Spleen (tissue), 11 donors: ENCODE data around the gene FES. TPM values are rescaled to one million over a fixed set of nuclear protein-coding genes. Genes with fewer than 3 reads are reported as not detected.
A peak's percentile ranks its signal among the peaks of the same experiment; 100 is the strongest.

Experiments
- DNase-seq: peaks from one replicate; pipeline ENCODE4 v3.0.0-alpha.2; 2020
- H3K27ac ChIP-seq, 8 donors: fragments of 200-600 bp; sonication (generic) in 7 of 8; 1 replicate in 4 of 8; 2 replicates in 4 of 8; pipeline versions ENCODE4 v1.5.0 to v1.8.0; 2016 to 2021; ENCODE audit warnings: inconsistent platforms in 4 of 8, mild to moderate bottlenecking in 4 of 8, moderate library complexity in 1 of 8
- H3K27me3 ChIP-seq, 7 donors: fragments of 200-600 bp; sonication (generic) in 6 of 7; replicated peaks in 1 of 7; 1 replicate in 4 of 7; 2 replicates in 3 of 7; pipeline versions ENCODE4 v1.5.0 to v1.8.0; 2016 to 2021; ENCODE audit warnings: inconsistent platforms in 3 of 7, mild to moderate bottlenecking in 1 of 7
- H3K36me3 ChIP-seq, 6 donors: fragments of 200-600 bp; sonication (generic) in 5 of 6; 1 replicate in 4 of 6; 2 replicates in 2 of 6; pipeline versions ENCODE4 v1.5.0 to v1.8.0; 2016 to 2021; ENCODE audit warnings: inconsistent platforms in 2 of 6
- H3K4me1 ChIP-seq, 6 donors: fragments of 200-600 bp; sonication (generic) in 5 of 6; 1 replicate in 3 of 6; 2 replicates in 3 of 6; pipeline versions ENCODE4 v1.5.0 to v1.8.0; 2016 to 2021; ENCODE audit warnings: inconsistent platforms in 3 of 6
- H3K4me3 ChIP-seq, 8 donors: fragments of 200-600 bp; sonication (generic) in 7 of 8; 1 replicate in 4 of 8; 2 replicates in 4 of 8; pipeline versions ENCODE4 v1.5.0 to v1.8.0; 2016 to 2021; ENCODE audit warnings: inconsistent platforms in 4 of 8, mild to moderate bottlenecking in 4 of 8, moderate library complexity in 2 of 8
- H3K9me3 ChIP-seq, 8 donors: fragments of 200-600 bp; sonication (generic) in 7 of 8; 1 replicate in 4 of 8; 2 replicates in 4 of 8; pipeline versions ENCODE4 v1.5.0 to v1.8.0; 2016 to 2021; ENCODE audit warnings: inconsistent platforms in 4 of 8
- CTCF ChIP-seq, 11 experiments: fragments of 200-600 bp in 7 of 11; fragments of 450-650 bp in 4 of 11; sonication (generic) in 4 of 11; IDR thresholded peaks in 8 of 11; conservative IDR thresholded peaks in 3 of 11; 1 replicate in 7 of 11; 2 replicates in 4 of 11; pipeline versions ENCODE4 v1.4.0 to v1.8.0; 2016 to 2021; ENCODE audit warnings: antibody characterized with exemption in 11 of 11, inconsistent platforms in 4 of 11, mild to moderate bottlenecking in 1 of 11
- POLR2A ChIP-seq, 3 donors: fragments of 450-650 bp; IDR thresholded peaks; one replicate each; pipeline ENCODE4 v1.5.1; 2017; ENCODE audit warnings: antibody characterized with exemption in 3 of 3, mild to moderate bottlenecking in 1 of 3
- POLR2AphosphoS5 ChIP-seq, 3 donors: sonication (generic); formaldehyde crosslinking; IDR thresholded peaks; one replicate each; pipeline ENCODE4 v1.5.1; 2017; ENCODE audit warnings: antibody characterized with exemption in 3 of 3
- WGBS, 5 donors: extraction: QIAGEN DNeasy Blood & Tissue Kit in 3 of 5; methylation state at CpG; one replicate each; pipeline versions ENCODE4 v1.1.5 to v1.1.7; 2013 to 2018; 5-methylcytosine and 5-hydroxymethylcytosine counted together
- intact Hi-C: fragments of 100-400 bp; cut with DNase I; formaldehyde crosslinking; loops from one replicate; pipeline ENCODE4 v1.15.0; 2023; ENCODE audit warnings: low total_unique reads
- polyA plus RNA-seq, 3 donors: library from polyadenylated mRNA; stranded (reverse); fragments of 200-250 nt; gene quantifications; one replicate each; pipeline ENCODE4 v1.2.1, GENCODE V29; 2013
- total RNA-seq, 7 donors: library from RNA; depleted of rRNA in 3 of 7; stranded (reverse); fragments of >200 nt in 3 of 7; fragmentation: NEBNext Ultra II Directional in 4 of 7; extraction: Animal tissue kit (Norgen Biotek cat#: 25700) in 4 of 7; gene quantifications; one replicate each; pipeline versions ENCODE4 v1.1.0 to v1.2.1, GENCODE V29; 2016 to 2021
- donor health status: healthy with polysubstance abuse.
- donor health status: DM: no; HTN: no; CAD: no; lungs with moderate emphysema.
- donor health status: DM: no; HTN: no; CAD: no.
- donor health status: Bipolar disorder and iron deficiency.
- donor health status: healthy.
- donor health status: DM: no; HTN: no; CAD: no.
- donor health status: DM: yes; HTN: yes; CAD: no.

The FES gene
- total and polyA plus RNA-seq, 10 donors: 39.5 to 369 (median 240) TPM

- 58 to 78% (median 66%) methylated on average over 11 of the region's 11 CpGs for WGBS, 5 donors
- no peak overlapping the region for H3K4me3 ChIP-seq
- intact Hi-C loops: loop anchor here (10.0 kb wide), 1 partner anchor 48 kb away; the partner anchor contains the start of gene FES
- H3K27ac ChIP-seq: peak overlapping the region in 7 of 8 donors; percentile 2 to 87 (median 63)
- peak; percentile 86 for DNase-seq
- no peaks in the 10 kb centered on the region for H3K36me3 ChIP-seq
- no peaks in the 10 kb centered on the region for H3K9me3 ChIP-seq
- no peaks in the 10 kb centered on the region for H3K27me3 ChIP-seq
- peaks cover 11 to 69% (median 43%) of the 10 kb centered on the region in 6 donors for H3K4me1 ChIP-seq
- TF ChIP-seq POLR2AphosphoS5 (IDR thresholded peaks at IDR 0.05) (peak; percentile 79 to 81 (median 81)), POLR2A (IDR thresholded peaks at IDR 0.05) (no peak), CTCF (IDR thresholded peaks at IDR 0.05 in 8 of 11, conservative IDR thresholded peaks at IDR 0.05 in 3 of 11) (peak in 1 of 11 experiments; percentile 7)
Measured at GRCh38 chr15:90837094-90837493, 47.2 kb upstream of the FES start.

- 15 to 34% (median 17%) methylated on average over 11 to 15 of the region's 15 CpGs for WGBS, 5 donors
- peak overlapping the region in 5 of 8 donors; percentile 2 to 87 (median 63) for H3K27ac ChIP-seq
- peaks cover 11 to 62% (median 43%) of the 10 kb centered on the region in 6 donors for H3K4me1 ChIP-seq
- H3K4me3 ChIP-seq: peak overlapping the region in 1 of 8 donors; percentile 35
- H3K9me3 ChIP-seq: no peaks in the 10 kb centered on the region
- TF ChIP-seq POLR2A (IDR thresholded peaks at IDR 0.05) (no peak), POLR2AphosphoS5 (IDR thresholded peaks at IDR 0.05) (peak; percentile 32 to 69 (median 52)), CTCF (IDR thresholded peaks at IDR 0.05 in 8 of 11, conservative IDR thresholded peaks at IDR 0.05 in 3 of 11) (no peak)
- no peaks in the 10 kb centered on the region for H3K27me3 ChIP-seq
- DNase-seq: peak; percentile 87
- no peaks in the 10 kb centered on the region for H3K36me3 ChIP-seq
- intact Hi-C loops: loop anchor here (10.0 kb wide), 1 partner anchor 47 kb away; the partner anchor contains the start of gene FES
Measured at GRCh38 chr15:90838139-90838538, 46.2 kb upstream of the FES start.

GRCh38 chr15:90838544-90838943 is 45.8 kb upstream of the FES start:
- Histone ChIP-seq H3K36me3 (no peaks in the 10 kb centered on the region), H3K9me3 (no peaks in the 10 kb centered on the region), H3K4me1 (peaks cover 11 to 62% (median 43%) of the 10 kb centered on the region in 6 donors), H3K4me3 (peak overlapping the region in 1 of 8 donors; percentile 35), H3K27me3 (no peaks in the 10 kb centered on the region), H3K27ac (peak overlapping the region in 3 of 8 donors; percentile 59 to 87 (median 83))
- TF ChIP-seq POLR2AphosphoS5 (IDR thresholded peaks at IDR 0.05) (no peak), POLR2A (IDR thresholded peaks at IDR 0.05) (no peak), CTCF (IDR thresholded peaks at IDR 0.05 in 8 of 11, conservative IDR thresholded peaks at IDR 0.05 in 3 of 11) (no peak)
- intact Hi-C loops: loop anchor here (10.0 kb wide), 1 partner anchor 46 kb away; the partner anchor contains the start of gene FES
- peak; percentile 79 for DNase-seq
- WGBS, 5 donors: 64 to 77% (median 71%) methylated on average over 14 to 15 of the region's 15 CpGs

- no peaks in the 10 kb centered on the region for H3K9me3 ChIP-seq
- H3K36me3 ChIP-seq: no peaks in the 10 kb centered on the region
- no peak for TF ChIP-seq POLR2A (IDR thresholded peaks at IDR 0.05)
- TF ChIP-seq POLR2AphosphoS5 (IDR thresholded peaks at IDR 0.05): peak; percentile 16 to 38 (median 32)
- no peak for TF ChIP-seq CTCF (IDR thresholded peaks at IDR 0.05 in 8 of 11, conservative IDR thresholded peaks at IDR 0.05 in 3 of 11)
- H3K4me3 ChIP-seq: peak overlapping the region in 3 of 8 donors; percentile 3 to 58 (median 9)
- intact Hi-C loops: loop anchor here (10.0 kb wide), 1 partner anchor 45 kb away; the partner anchor contains the start of gene FES
- no peaks in the 10 kb centered on the region for H3K27me3 ChIP-seq
- 31 to 44% (median 37%) methylated on average over 18 to 19 of the region's 19 CpGs for WGBS, 5 donors
- DNase-seq: peak; percentile 87
- peak overlapping the region in 7 of 8 donors; percentile 58 to 88 (median 75) for H3K27ac ChIP-seq
- H3K4me1 ChIP-seq: peaks cover 11 to 67% (median 45%) of the 10 kb centered on the region in 6 donors
Measured at GRCh38 chr15:90839187-90840071, 44.9 kb upstream of the FES start.
